HepG2 (cell line): ENCODE data around the gene DUSP12. TPM values are rescaled to one million over a fixed set of nuclear protein-coding genes. Genes with fewer than 3 reads are reported as not detected.

Source experiments
- EEA1 ChIP-seq: sonication (generic); formaldehyde crosslinking; IDR thresholded peaks from 2 replicates; pipeline ENCODE4 v1.5.1; 2020; ENCODE audit warnings: mild to moderate bottlenecking, missing genetic modification reagents, borderline replicate concordance
- EED ChIP-seq: sonication (generic); formaldehyde crosslinking; IDR thresholded peaks from 2 replicates; pipeline ENCODE4 v1.5.0; 2020; ENCODE audit warnings: mild to moderate bottlenecking, missing genetic modification reagents
- GTF3A ChIP-seq: sonication (generic); formaldehyde crosslinking; conservative IDR thresholded peaks from 2 replicates; pipeline ENCODE4 v1.4.0; 2020; ENCODE audit warnings: mild to moderate bottlenecking, missing genetic modification reagents
- HOXA3 ChIP-seq: sonication (generic); formaldehyde crosslinking; IDR thresholded peaks from 2 replicates; pipeline ENCODE4 v1.5.0; 2020; ENCODE audit warnings: missing genetic modification reagents
- HOXA7 ChIP-seq: sonication (generic); formaldehyde crosslinking; IDR thresholded peaks from 2 replicates; pipeline ENCODE4 v1.8.1; 2022; ENCODE audit warnings: mild to moderate bottlenecking, missing genetic modification reagents, moderate library complexity
- KAT7 ChIP-seq: IDR thresholded peaks from 2 replicates; pipeline ENCODE4 v1.6.1; 2018; ENCODE audit warnings: borderline replicate concordance, missing compliant biosample characterization
- MXD4 ChIP-seq: IDR thresholded peaks from 2 replicates; pipeline ENCODE4 v1.6.1; 2016; ENCODE audit warnings: mild to moderate bottlenecking, missing biosample characterization, missing genetic modification reagents
- NKX3-1 ChIP-seq: sonication (generic); formaldehyde crosslinking; IDR thresholded peaks from 2 replicates; pipeline ENCODE4 v1.5.0; 2020; ENCODE audit warnings: missing genetic modification reagents
- NR2C2 ChIP-seq: sonication (generic); formaldehyde crosslinking; IDR thresholded peaks from 2 replicates; pipeline ENCODE4 v1.4.0; 2020; ENCODE audit warnings: missing genetic modification reagents, mild to moderate bottlenecking, moderate library complexity, borderline replicate concordance
- RFXAP ChIP-seq: sonication (generic); formaldehyde crosslinking; IDR thresholded peaks from 2 replicates; pipeline ENCODE4 v1.4.0; 2020; ENCODE audit warnings: missing genetic modification reagents, borderline replicate concordance
- SMAD1 ChIP-seq: sonication (generic); formaldehyde crosslinking; IDR thresholded peaks from 2 replicates; pipeline ENCODE4 v1.4.0; 2020; ENCODE audit warnings: missing genetic modification reagents, low read depth, mild to moderate bottlenecking, borderline replicate concordance
- ZNF343 ChIP-seq: sonication (generic); formaldehyde crosslinking; IDR thresholded peaks from 2 replicates; pipeline ENCODE4 v1.4.0; 2020; ENCODE audit warnings: mild to moderate bottlenecking, missing genetic modification reagents
- ZNF460 ChIP-seq: sonication (generic); formaldehyde crosslinking; IDR thresholded peaks from 2 replicates; pipeline ENCODE4 v1.5.1; 2020; ENCODE audit warnings: missing genetic modification reagents, mild to moderate bottlenecking, borderline replicate concordance
- ZNF589 ChIP-seq: sonication (generic); formaldehyde crosslinking; conservative IDR thresholded peaks from 2 replicates; pipeline ENCODE4 v1.8.0; 2022; ENCODE audit warnings: mild to moderate bottlenecking, moderate library complexity, missing genetic modification reagents
- ZNF737 ChIP-seq: sonication (generic); formaldehyde crosslinking; IDR thresholded peaks from 2 replicates; pipeline ENCODE4 v1.5.0; 2020; ENCODE audit warnings: missing genetic modification reagents, mild to moderate bottlenecking, borderline replicate concordance
- ZNF83 ChIP-seq: sonication (generic); formaldehyde crosslinking; IDR thresholded peaks from 2 replicates; pipeline ENCODE4 v1.4.0; 2020; ENCODE audit warnings: missing genetic modification reagents, mild to moderate bottlenecking, borderline replicate concordance
- polyA plus RNA-seq, 8 experiments: library from polyadenylated mRNA; depleted of rRNA in 3 of 8; stranded (reverse) in 7 of 8; unstranded in 1 of 8; fragments of >200 nt; fragmentation: Illumina TruSeq in 4 of 8; extraction: Trizol in 4 of 8; gene quantifications; 2 replicates each; pipeline versions ENCODE4 v1.2.1 to v1.2.3, GENCODE V29; 2011 to 2016; ENCODE audit warnings: low read depth in 4 of 8, missing spikeins in 1 of 8, mixed read lengths in 1 of 8; ENCODE audit not compliant: insufficient read depth in 1 of 8
- total RNA-seq, 5 experiments: library from RNA; depleted of rRNA; stranded (reverse); fragments of >200 nt; fragmentation: Illumina TruSeq; extraction: Trizol; gene quantifications; 2 replicates each; pipeline ENCODE4 v1.2.3, GENCODE V29; 2016; ENCODE audit warnings: low read depth in 1 of 5
- TF ChIP-seq, protein P1 (sequence below): sonication (generic); formaldehyde crosslinking; IDR thresholded peaks from 2 replicates; pipeline ENCODE4 v1.4.0; 2020; ENCODE audit warnings: missing genetic modification reagents
- TF ChIP-seq, protein P2 (sequence below): sonication (generic); formaldehyde crosslinking; IDR thresholded peaks from 2 replicates; pipeline ENCODE4 v1.4.0; 2020; ENCODE audit warnings: missing genetic modification reagents
- TF ChIP-seq, protein P3 (sequence below): sonication (generic); formaldehyde crosslinking; IDR thresholded peaks from 2 replicates; pipeline ENCODE4 v1.8.0; 2022; ENCODE audit warnings: missing genetic modification reagents, mild to moderate bottlenecking, borderline replicate concordance
- TF ChIP-seq, protein P4 (sequence below): sonication (generic); formaldehyde crosslinking; IDR thresholded peaks from 2 replicates; pipeline ENCODE4 v1.4.0; 2020; ENCODE audit warnings: mild to moderate bottlenecking, missing genetic modification reagents
- TF ChIP-seq, protein P5 (sequence below): sonication (generic); formaldehyde crosslinking; IDR thresholded peaks from 2 replicates; pipeline ENCODE4 v1.5.1; 2020; ENCODE audit warnings: mild to moderate bottlenecking, missing genetic modification reagents, moderate library complexity

The DUSP12 gene
- total and polyA plus RNA-seq, 2 of the 13 experiments (the other 11 are each of a cell fraction or from before 2014, with no cell fraction given): 36.7 to 37.1 TPM

DNA sequence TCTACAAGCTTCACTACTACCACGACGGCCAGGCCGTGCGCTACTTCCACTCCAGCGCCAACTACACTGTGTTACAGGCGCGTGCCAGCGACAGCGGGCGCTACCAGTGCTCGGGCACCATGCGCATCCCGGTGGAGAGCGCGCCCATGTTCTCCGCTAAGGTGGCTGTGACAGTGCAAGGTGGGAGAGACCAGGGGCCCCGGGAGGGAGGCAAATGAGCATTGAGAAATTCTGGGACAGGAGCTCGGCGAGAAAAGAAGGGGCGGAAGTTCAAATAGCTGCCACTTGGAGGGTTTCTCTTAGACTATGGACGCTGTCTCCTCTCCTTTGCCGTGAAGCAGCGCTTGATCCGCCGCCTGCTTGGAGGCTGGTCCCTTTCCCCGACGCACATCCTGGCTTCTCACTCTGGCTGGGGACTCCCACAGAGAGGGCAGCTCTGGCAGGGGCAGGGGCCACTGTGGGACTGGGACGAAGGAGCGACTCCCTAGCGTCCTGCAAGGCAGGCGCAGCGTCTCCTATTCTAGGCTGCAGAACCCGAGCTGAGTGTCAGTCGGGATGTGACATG lies 23.6 kb upstream of the DUSP12 start (continued):
- TF ChIP-seq, protein P1, sequence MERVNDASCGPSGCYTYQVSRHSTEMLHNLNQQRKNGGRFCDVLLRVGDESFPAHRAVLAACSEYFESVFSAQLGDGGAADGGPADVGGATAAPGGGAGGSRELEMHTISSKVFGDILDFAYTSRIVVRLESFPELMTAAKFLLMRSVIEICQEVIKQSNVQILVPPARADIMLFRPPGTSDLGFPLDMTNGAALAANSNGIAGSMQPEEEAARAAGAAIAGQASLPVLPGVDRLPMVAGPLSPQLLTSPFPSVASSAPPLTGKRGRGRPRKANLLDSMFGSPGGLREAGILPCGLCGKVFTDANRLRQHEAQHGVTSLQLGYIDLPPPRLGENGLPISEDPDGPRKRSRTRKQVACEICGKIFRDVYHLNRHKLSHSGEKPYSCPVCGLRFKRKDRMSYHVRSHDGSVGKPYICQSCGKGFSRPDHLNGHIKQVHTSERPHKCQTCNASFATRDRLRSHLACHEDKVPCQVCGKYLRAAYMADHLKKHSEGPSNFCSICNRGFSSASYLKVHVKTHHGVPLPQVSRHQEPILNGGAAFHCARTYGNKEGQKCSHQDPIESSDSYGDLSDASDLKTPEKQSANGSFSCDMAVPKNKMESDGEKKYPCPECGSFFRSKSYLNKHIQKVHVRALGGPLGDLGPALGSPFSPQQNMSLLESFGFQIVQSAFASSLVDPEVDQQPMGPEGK (CRISPR knock-in tag): no peak
- TF ChIP-seq RFXAP (CRISPR knock-in tag): 0 out of 2 replicates have a peak, but pooled peaks have one; percentile 25
- TF ChIP-seq NKX3-1 (CRISPR knock-in tag): 0 out of 2 replicates have a peak, but pooled peaks have one; percentile 11
- TF ChIP-seq EEA1 (CRISPR knock-in tag): no peak
- no peak for TF ChIP-seq ZNF83
- no peak for TF ChIP-seq ZNF589 (CRISPR knock-in tag)
- no peak for TF ChIP-seq MXD4 (CRISPR knock-in tag)
- TF ChIP-seq, protein P2, sequence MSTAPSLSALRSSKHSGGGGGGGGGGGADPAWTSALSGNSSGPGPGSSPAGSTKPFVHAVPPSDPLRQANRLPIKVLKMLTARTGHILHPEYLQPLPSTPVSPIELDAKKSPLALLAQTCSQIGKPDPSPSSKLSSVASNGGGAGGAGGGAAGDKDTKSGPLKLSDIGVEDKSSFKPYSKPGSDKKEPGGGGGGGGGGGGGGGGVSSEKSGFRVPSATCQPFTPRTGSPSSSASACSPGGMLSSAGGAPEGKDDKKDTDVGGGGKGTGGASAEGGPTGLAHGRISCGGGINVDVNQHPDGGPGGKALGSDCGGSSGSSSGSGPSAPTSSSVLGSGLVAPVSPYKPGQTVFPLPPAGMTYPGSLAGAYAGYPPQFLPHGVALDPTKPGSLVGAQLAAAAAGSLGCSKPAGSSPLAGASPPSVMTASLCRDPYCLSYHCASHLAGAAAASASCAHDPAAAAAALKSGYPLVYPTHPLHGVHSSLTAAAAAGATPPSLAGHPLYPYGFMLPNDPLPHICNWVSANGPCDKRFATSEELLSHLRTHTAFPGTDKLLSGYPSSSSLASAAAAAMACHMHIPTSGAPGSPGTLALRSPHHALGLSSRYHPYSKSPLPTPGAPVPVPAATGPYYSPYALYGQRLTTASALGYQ (CRISPR knock-in tag): no peak
- TF ChIP-seq HOXA3: 0 out of 2 replicates have a peak, but pooled peaks have one; percentile 44
- 0 out of 2 replicates have a peak, but pooled peaks have one; percentile 52 for TF ChIP-seq ZNF343 (CRISPR knock-in tag)
- no peak for TF ChIP-seq NR2C2 (CRISPR knock-in tag)
- TF ChIP-seq, protein P3, sequence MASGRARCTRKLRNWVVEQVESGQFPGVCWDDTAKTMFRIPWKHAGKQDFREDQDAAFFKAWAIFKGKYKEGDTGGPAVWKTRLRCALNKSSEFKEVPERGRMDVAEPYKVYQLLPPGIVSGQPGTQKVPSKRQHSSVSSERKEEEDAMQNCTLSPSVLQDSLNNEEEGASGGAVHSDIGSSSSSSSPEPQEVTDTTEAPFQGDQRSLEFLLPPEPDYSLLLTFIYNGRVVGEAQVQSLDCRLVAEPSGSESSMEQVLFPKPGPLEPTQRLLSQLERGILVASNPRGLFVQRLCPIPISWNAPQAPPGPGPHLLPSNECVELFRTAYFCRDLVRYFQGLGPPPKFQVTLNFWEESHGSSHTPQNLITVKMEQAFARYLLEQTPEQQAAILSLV (CRISPR knock-in tag): 0 out of 2 replicates have a peak, but pooled peaks have one; percentile 13
- peak; percentile 55; the same call in 1 of the 2 replicates for TF ChIP-seq KAT7 (CRISPR knock-in tag)
- TF ChIP-seq ZNF460 (CRISPR knock-in tag): no peak
- TF ChIP-seq, protein P4, sequence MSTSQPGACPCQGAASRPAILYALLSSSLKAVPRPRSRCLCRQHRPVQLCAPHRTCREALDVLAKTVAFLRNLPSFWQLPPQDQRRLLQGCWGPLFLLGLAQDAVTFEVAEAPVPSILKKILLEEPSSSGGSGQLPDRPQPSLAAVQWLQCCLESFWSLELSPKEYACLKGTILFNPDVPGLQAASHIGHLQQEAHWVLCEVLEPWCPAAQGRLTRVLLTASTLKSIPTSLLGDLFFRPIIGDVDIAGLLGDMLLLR (CRISPR knock-in tag): no peak
- no peak for TF ChIP-seq EED (CRISPR knock-in tag)
- no peak for TF ChIP-seq ZNF737
- 0 out of 2 replicates have a peak, but pooled peaks have one; percentile 11 for TF ChIP-seq SMAD1
- TF ChIP-seq HOXA7 (CRISPR knock-in tag): no peak
- TF ChIP-seq, protein P5, sequence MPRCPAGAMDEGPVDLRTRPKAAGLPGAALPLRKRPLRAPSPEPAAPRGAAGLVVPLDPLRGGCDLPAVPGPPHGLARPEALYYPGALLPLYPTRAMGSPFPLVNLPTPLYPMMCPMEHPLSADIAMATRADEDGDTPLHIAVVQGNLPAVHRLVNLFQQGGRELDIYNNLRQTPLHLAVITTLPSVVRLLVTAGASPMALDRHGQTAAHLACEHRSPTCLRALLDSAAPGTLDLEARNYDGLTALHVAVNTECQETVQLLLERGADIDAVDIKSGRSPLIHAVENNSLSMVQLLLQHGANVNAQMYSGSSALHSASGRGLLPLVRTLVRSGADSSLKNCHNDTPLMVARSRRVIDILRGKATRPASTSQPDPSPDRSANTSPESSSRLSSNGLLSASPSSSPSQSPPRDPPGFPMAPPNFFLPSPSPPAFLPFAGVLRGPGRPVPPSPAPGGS (CRISPR knock-in tag): no peak
- no peak for TF ChIP-seq GTF3A (CRISPR knock-in tag)
